ENCODE measurements around the gene UBE4B. TPM values are rescaled to one million over a fixed set of nuclear protein-coding genes. Genes with fewer than 3 reads are reported as not detected.

The UBE4B gene
- total and polyA plus RNA-seq, 4 donors = 7.5 to 25.5 (median 16.6) TPM

DNA sequence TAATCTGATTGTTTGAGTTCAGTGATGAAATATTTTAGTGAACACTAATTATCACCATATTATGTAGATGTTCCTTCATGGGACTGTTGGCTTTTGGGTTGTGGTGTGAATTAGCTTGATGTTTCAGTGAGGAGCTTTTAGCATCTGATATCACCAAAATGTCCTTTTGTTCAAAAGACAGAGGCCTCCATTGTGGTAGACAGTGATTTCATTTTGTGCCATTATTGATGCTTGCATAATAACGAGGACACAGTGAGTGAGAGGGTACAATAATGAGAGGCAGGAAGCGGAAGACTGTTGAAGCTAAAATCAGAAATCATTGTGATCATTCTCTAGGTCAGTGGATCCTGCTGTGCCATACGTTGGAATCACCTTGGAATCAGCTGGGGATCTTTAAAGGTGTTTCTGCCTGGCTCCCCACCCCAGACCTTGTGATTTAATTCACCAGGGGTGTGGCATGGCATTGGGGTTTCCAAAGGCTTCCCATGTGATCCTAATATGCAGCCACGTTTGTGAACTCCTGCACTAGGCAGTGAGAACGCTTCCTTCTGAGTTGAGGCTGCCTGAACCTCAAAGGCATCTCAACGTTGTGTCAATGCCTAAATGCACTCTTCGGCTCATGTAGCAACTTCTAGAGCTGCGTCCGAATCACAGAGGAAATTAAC is 95.5 kb downstream of the UBE4B start:
- Histone ChIP-seq H3K27ac (ENCODE audit: low read depth in 1 of 2, low read length in 2 of 2) (no peak overlapping the region), H3K4me1 (ENCODE audit: control insufficient read depth in 4 of 4, insufficient read depth in 4 of 4, low read length in 3 of 4) (no peaks in the 10 kb centered on the region), H3K9me3 (ENCODE audit: control insufficient read depth in 4 of 4, low read length in 3 of 4) (no peaks in the 10 kb centered on the region), H3K27me3 (ENCODE audit: control insufficient read depth in 4 of 4, insufficient read depth in 4 of 4, low read length in 3 of 4) (no peaks in the 10 kb centered on the region), H3K9ac (ENCODE audit: low read depth in 1 of 2, low read length in 2 of 2) (no peak overlapping the region), H3K36me3 (ENCODE audit: control insufficient read depth in 4 of 4, insufficient read depth in 3 of 4, low read depth in 1 of 4, low read length in 3 of 4) (peaks cover 10 to 31% (median 27%) of the 10 kb centered on the region in 4 donors), H3K4me3 (ENCODE audit: low read depth in 1 of 3, low read length in 3 of 3) (no peak overlapping the region)
- DNase-seq (ENCODE audit: low spot score) = no peak
- 92% methylated on average over 9 of the region's 9 CpGs for WGBS
- TF ChIP-seq GABPA (IDR thresholded peaks at IDR 0.05 in 1 of 2, conservative IDR thresholded peaks at IDR 0.05 in 1 of 2) (no peak), FOXA2 (IDR thresholded peaks at IDR 0.05) (no peak), MAX (IDR thresholded peaks at IDR 0.05) (no peak), NR2F2 (IDR thresholded peaks at IDR 0.05) (no peak), EGR1 (IDR thresholded peaks at IDR 0.05; ENCODE audit: low read depth in 2 of 2) (no peak), YY1 (IDR thresholded peaks at IDR 0.05) (no peak), JUND (IDR thresholded peaks at IDR 0.05) (no peak)
- TF ChIP-seq, protein P1, sequence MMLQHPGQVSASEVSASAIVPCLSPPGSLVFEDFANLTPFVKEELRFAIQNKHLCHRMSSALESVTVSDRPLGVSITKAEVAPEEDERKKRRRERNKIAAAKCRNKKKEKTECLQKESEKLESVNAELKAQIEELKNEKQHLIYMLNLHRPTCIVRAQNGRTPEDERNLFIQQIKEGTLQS (IDR thresholded peaks at IDR 0.05) = no peak
- TF ChIP-seq, protein P2, sequence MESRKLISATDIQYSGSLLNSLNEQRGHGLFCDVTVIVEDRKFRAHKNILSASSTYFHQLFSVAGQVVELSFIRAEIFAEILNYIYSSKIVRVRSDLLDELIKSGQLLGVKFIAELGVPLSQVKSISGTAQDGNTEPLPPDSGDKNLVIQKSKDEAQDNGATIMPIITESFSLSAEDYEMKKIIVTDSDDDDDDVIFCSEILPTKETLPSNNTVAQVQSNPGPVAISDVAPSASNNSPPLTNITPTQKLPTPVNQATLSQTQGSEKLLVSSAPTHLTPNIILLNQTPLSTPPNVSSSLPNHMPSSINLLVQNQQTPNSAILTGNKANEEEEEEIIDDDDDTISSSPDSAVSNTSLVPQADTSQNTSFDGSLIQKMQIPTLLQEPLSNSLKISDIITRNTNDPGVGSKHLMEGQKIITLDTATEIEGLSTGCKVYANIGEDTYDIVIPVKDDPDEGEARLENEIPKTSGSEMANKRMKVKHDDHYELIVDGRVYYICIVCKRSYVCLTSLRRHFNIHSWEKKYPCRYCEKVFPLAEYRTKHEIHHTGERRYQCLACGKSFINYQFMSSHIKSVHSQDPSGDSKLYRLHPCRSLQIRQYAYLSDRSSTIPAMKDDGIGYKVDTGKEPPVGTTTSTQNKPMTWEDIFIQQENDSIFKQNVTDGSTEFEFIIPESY (IDR thresholded peaks at IDR 0.05) = no peak
- TF ChIP-seq, protein P3, sequence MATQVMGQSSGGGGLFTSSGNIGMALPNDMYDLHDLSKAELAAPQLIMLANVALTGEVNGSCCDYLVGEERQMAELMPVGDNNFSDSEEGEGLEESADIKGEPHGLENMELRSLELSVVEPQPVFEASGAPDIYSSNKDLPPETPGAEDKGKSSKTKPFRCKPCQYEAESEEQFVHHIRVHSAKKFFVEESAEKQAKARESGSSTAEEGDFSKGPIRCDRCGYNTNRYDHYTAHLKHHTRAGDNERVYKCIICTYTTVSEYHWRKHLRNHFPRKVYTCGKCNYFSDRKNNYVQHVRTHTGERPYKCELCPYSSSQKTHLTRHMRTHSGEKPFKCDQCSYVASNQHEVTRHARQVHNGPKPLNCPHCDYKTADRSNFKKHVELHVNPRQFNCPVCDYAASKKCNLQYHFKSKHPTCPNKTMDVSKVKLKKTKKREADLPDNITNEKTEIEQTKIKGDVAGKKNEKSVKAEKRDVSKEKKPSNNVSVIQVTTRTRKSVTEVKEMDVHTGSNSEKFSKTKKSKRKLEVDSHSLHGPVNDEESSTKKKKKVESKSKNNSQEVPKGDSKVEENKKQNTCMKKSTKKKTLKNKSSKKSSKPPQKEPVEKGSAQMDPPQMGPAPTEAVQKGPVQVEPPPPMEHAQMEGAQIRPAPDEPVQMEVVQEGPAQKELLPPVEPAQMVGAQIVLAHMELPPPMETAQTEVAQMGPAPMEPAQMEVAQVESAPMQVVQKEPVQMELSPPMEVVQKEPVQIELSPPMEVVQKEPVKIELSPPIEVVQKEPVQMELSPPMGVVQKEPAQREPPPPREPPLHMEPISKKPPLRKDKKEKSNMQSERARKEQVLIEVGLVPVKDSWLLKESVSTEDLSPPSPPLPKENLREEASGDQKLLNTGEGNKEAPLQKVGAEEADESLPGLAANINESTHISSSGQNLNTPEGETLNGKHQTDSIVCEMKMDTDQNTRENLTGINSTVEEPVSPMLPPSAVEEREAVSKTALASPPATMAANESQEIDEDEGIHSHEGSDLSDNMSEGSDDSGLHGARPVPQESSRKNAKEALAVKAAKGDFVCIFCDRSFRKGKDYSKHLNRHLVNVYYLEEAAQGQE (IDR thresholded peaks at IDR 0.05) = no peak

- Histone ChIP-seq H3K9me3 (ENCODE audit: control insufficient read depth in 4 of 4, low read length in 3 of 4) (no peaks in the 10 kb centered on the region), H3K36me3 (ENCODE audit: control insufficient read depth in 4 of 4, insufficient read depth in 3 of 4, low read depth in 1 of 4, low read length in 3 of 4) (peaks cover 8 to 57% (median 35%) of the 10 kb centered on the region in 4 donors), H3K27ac (ENCODE audit: low read depth in 1 of 2, low read length in 2 of 2) (no peak overlapping the region), H3K9ac (ENCODE audit: low read depth in 1 of 2, low read length in 2 of 2) (no peak overlapping the region), H3K4me1 (ENCODE audit: control insufficient read depth in 4 of 4, insufficient read depth in 4 of 4, low read length in 3 of 4) (no peaks in the 10 kb centered on the region), H3K27me3 (ENCODE audit: control insufficient read depth in 4 of 4, insufficient read depth in 4 of 4, low read length in 3 of 4) (no peaks in the 10 kb centered on the region), H3K4me3 (ENCODE audit: low read depth in 1 of 3, low read length in 3 of 3) (no peak overlapping the region)
- TF ChIP-seq SP1 (IDR thresholded peaks at IDR 0.05) (no peak), RXRA (IDR thresholded peaks at IDR 0.05) (no peak)
- TF ChIP-seq, protein P2 (IDR thresholded peaks at IDR 0.05) = no peak
- WGBS = over 99% methylated on average over 6 of the region's 6 CpGs
- no peak for DNase-seq (ENCODE audit: low spot score)
These were observed 99.6 kb downstream of the UBE4B start for GRCh38 chr1:10132316-10132715.
